Measurements from ENCODE around the gene CLDN12. TPM values are rescaled to one million over a fixed set of nuclear protein-coding genes. Genes with fewer than 3 reads are reported as not detected.

Gene CLDN12
- total and polyA plus RNA-seq, 12 donors: 13.8 to 150 (median 41.5) TPM

DNA sequence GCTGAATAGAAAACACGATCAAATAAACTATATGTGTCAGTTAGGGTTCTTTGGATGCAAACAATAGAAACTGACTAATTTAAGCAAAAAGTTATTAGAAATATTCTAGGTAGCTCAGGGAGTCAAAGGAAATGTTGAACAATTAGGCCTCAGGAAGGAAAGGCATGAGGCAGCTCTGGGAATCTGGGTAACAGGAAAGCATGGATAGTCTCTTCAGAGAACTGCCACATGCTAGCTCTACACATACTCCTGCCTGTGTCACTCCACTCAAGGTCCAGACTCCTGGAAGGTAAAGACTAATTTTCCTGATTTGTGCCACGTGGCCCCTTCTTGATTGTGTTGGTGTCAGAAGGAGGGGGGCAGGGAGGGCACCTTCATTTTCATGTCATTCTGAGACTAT lies 42.4 kb downstream of the CLDN12 start:
- Histone ChIP-seq H3K4me1 (replicated peaks in 1 of 2) (no peaks in the 10 kb centered on the region), H3K4me3 (no peak overlapping the region), H3K27ac (no peak overlapping the region), H3K36me3 (replicated peaks in 1 of 2) (no peaks in the 10 kb centered on the region), H3K27me3 (no peaks in the 10 kb centered on the region), H3K9me3 (replicated peaks in 1 of 3) (no peaks in the 10 kb centered on the region)
- no peak for TF ChIP-seq POLR2A (IDR thresholded peaks at IDR 0.05)
- TF ChIP-seq, protein P1, sequence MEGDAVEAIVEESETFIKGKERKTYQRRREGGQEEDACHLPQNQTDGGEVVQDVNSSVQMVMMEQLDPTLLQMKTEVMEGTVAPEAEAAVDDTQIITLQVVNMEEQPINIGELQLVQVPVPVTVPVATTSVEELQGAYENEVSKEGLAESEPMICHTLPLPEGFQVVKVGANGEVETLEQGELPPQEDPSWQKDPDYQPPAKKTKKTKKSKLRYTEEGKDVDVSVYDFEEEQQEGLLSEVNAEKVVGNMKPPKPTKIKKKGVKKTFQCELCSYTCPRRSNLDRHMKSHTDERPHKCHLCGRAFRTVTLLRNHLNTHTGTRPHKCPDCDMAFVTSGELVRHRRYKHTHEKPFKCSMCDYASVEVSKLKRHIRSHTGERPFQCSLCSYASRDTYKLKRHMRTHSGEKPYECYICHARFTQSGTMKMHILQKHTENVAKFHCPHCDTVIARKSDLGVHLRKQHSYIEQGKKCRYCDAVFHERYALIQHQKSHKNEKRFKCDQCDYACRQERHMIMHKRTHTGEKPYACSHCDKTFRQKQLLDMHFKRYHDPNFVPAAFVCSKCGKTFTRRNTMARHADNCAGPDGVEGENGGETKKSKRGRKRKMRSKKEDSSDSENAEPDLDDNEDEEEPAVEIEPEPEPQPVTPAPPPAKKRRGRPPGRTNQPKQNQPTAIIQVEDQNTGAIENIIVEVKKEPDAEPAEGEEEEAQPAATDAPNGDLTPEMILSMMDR (IDR thresholded peaks at IDR 0.05): no peak
- intact Hi-C loops (cut with DNase I): no loop called here
- whole genome bisulfite sequencing, 4 donors: 60 to 70% (median 65%) methylated on average over 2 of the region's 2 CpGs
- DNase-seq: no peak

DNA sequence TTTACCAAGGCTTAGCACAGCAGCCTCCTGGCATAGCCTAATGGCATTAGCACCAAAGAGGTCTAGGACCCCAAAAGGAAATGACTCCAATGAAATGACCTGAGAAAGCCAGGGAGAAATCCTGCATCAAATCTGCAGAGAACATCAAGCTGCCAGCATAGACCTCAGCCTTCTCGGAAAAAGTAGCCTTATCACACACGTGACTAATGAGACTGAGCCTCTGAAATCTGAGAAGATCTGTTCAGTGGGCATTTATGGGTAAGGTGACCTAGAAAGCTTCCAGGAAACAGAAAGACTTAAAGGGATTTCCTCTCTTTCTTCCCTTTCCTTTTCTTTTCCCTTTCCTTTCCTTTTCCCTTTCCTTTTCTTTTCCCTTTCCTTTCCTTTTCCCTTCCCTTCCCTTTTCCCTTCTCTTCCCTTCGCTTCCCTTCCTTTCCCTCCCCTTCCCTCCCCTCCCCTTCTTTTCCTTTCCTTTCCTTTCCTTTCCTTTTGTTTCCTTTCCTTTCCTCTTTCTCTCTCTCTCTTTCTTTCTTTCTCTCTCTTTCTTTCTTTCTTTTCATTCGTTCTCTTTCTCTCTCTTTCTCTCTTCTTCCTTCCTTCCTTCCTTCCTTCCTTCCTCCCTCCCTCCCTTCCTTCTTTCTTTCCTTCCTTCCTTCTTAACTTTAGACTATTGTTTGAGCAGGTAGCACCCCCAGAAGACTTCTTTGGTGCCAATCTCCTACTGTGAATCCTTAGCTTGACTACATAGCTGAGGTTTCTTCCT lies 43.1 kb downstream of the CLDN12 start:
- DNase-seq: no peak
- Histone ChIP-seq H3K4me3 (no peak overlapping the region), H3K9me3 (replicated peaks in 1 of 3) (no peaks in the 10 kb centered on the region), H3K4me1 (replicated peaks in 1 of 2) (no peaks in the 10 kb centered on the region), H3K36me3 (replicated peaks in 1 of 2) (no peaks in the 10 kb centered on the region), H3K27me3 (no peaks in the 10 kb centered on the region), H3K27ac (no peak overlapping the region)
- TF ChIP-seq, protein P1 (IDR thresholded peaks at IDR 0.05): no peak
- no peak for TF ChIP-seq POLR2A (IDR thresholded peaks at IDR 0.05)
- intact Hi-C loops (cut with DNase I): no loop called here
- WGBS, 4 donors: 58 to 65% (median 63%) methylated on average over 4 of the region's 4 CpGs

DNA sequence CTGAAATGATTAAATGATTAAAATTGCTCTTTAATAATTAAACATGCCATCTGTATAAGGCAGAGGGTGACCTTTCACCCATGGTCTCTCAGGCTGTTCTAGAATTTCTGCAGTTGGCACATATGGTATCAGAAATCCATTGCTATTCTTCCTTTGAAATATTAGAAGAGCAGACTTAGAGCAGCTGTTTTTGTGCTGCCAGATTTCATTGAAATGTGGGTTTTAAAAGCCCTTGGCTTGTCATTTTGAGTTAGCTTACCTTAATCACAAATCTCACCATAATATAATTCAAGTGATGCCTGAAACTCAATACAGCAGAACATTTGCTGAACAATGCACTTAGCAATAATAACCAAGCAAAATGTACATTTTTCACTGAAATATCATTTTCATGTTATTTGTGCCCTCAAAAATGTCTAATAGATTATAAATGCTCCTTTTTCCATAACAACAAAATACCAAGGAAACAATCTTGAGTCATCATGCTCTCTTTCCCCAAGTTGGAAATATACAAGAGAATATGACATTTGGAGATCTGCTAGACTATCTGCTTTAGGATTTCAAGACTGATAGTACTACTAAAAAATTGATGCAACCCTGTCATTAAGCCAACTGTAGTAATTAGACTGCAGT lies 50.1 kb downstream of the CLDN12 start:
- peaks cover 0 to 11% of the 10 kb centered on the region in 2 donors for H3K4me1 ChIP-seq (replicated peaks in 1 of 2)
- H3K27ac ChIP-seq: no peak overlapping the region
- no peaks in the 10 kb centered on the region for H3K9me3 ChIP-seq (replicated peaks in 1 of 3)
- no peak overlapping the region for H3K4me3 ChIP-seq
- no peaks in the 10 kb centered on the region for H3K36me3 ChIP-seq (replicated peaks in 1 of 2)
- DNase-seq: no peak
- TF ChIP-seq POLR2A (IDR thresholded peaks at IDR 0.05): no peak
- TF ChIP-seq, protein P1 (IDR thresholded peaks at IDR 0.05): no peak
- intact Hi-C loops (cut with DNase I): loop anchor here in 1 of 2 donors (10.0 kb wide), 1 partner anchor 171 kb away; no protein-coding TSS in a partner anchor
- no peaks in the 10 kb centered on the region for H3K27me3 ChIP-seq

DNA sequence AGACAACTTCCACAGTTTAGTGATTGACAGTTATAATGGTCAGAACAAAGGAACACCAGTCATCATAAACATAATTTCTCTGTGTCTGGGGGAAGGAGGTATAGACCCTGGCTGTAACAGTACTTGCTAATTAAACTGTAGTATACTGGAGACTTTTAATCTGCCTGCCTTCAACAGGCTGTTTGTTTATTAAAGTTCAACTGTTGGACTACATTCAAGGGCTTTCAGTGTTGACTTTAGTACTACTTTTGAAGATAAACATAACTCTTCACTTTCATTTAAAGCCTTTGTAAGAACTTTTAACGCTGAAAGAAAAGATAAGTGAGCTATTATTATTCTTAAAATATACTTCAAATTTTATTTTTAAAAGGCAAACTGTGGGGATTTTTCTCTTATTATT lies 50.7 kb downstream of the CLDN12 start:
- Histone ChIP-seq H3K27me3 (no peaks in the 10 kb centered on the region), H3K4me1 (replicated peaks in 1 of 2) (peaks cover 0 to 11% of the 10 kb centered on the region in 2 donors), H3K27ac (no peak overlapping the region), H3K9me3 (replicated peaks in 1 of 3) (no peaks in the 10 kb centered on the region), H3K36me3 (replicated peaks in 1 of 2) (no peaks in the 10 kb centered on the region), H3K4me3 (no peak overlapping the region)
- WGBS, 4 donors: 26 to 43% (median 31%) methylated on average over 1 of the region's 1 CpG
- intact Hi-C loops (cut with DNase I): loop anchor here in 1 of 2 donors (10.0 kb wide), 1 partner anchor 171 kb away; no protein-coding TSS in a partner anchor
- no peak for TF ChIP-seq POLR2A (IDR thresholded peaks at IDR 0.05)
- TF ChIP-seq, protein P1 (IDR thresholded peaks at IDR 0.05): no peak
- no peak for DNase-seq
